HuH-7.5 (cell line): Measurements from ENCODE around the gene FAM228B.
"Not testable (repeated sequence)": the region's sequence is repeated elsewhere in the genome, so short reads cannot be mapped to it uniquely, and the experiment has no call there.

ENCODE experiments used
- DNase-seq: peaks from one replicate; pipeline ENCODE4 v3.0.0; 2011; ENCODE audit warnings: low spot score

FAM228B gene

DNA sequence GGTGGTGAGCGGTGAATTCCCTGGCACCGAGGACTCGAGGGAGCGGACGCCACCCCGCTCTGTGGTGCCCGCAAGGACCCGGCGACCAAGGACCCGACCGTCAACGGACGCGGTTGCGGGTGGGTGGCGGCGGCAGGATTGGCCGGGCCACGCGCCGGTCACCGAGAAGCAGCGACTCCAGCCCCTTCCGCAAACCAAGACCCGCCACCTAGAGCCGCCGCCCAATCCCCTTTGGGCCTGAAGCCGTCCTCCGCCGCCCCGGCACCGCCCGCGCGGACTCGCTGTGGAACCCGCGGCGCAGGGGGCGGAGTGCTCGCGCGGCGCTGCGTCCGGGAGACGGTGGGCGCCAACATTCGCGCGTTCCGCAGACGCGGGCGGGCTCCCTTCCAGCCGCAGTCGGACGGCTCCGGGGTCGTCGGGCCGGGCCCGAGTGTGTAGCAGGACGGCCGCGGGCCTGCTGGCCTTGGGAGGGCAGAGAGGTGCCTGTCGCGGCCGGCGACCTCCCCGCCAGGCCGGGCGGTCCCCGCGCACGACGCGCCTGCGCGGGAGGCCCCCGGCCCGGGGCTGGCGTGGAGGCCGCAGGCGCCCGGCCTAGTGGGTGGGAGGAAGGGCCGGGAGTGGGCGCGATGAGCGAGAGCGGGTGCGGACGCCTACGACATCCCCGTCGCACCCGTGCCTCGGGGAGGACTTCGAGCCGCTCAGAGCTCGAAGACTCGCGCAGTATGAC is at the start of gene FAM228B, which contains the start of gene PFN4:
TSS of gene FAM228B (plus strand) at position 275 of the 727 bp plus-strand sequence. CDS start 893 bp downstream, outside the sequence.
TSS of gene PFN4 (minus strand) at position 140 of the 727 bp plus-strand sequence. CDS start 799 bp downstream, outside the sequence.
- peak; percentile 73 for DNase-seq

DNA sequence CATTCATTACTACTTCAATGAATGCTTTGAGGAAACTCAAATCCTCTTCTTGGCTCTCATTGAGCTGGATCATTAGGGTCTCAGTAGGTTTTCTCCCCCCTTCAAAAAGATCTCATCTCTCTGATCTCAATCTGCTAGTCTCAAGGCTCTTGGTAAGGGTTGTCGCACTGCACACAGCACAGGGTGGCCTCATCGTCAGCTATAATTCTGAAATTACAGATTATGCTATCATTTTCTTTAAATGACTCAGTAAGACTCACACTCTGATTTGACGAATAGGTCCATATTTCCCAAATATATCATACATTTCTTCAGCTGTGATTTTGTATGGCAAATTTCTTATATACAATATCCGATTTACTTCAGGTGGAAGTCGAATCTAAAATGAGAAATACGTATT is 49.5 kb upstream of the FAM228B start:
- no peak for DNase-seq

DNA sequence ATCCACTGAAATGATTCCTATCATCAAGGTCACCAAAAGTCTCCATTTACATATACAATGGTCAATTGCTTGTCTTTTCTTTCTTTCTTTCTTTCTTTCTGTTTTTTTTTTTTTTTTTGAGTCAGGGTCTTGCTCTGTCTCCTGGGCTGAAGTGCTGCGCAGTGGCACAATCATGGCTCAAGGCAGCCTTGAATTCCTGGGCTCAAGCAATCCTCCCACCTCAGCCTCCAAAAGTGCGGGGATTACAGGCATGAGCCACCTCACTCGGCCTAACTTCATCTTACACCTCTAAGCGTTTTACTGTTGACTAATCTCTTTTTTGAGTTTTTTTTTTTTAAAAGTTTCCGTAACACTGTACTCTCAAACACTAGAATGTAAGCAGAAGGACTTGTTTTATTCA is 48.0 kb upstream of the FAM228B start:
- no peak for DNase-seq

DNA sequence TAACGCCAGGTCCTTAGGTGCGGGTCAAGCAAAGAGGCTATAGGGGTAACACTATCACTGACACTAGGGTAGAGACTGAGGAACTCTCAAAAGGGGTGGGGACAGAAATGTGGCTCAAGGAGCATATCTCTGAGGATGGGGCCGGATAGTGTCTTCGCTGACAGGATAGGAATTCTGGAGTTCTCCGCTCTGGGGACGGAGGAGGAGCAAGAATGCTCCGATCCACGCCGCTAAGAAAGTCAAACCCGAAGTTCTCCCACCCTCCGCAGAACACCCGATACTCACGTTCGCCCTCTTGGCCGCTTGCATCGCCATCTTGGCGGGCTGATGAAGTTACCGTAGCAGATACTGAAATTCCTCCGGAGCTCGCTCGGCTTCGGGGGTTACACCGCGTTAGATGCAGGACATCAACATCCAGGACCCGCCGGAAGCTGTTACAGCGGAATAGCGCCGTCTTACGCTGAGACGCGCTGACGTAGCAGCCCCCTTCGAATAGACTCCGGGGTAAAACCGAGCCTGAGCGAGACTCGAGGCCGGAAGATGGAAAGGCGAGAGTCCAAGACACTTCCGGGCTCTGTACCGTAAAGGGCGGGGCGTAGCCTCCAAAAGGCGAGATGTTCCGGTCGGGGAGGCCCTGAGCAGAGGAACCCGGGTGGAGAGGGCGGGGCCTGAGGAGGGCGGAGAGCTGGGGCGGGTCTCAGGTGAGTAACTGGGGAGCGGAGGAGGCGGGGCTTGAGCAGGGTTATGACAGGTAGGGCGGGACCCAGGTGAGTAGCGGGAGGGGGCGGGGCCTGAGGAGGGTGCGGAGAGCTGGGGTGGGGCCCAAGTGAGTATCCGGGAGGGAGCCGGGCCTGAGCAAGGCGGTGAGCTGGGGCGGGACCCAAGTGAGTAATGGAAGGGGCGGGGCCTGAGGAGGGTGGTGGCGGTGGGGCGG is 47.1 kb upstream of the FAM228B start, which contains the start of gene SF3B6:
TSS of gene SF3B6 (minus strand) at position 412 of the 934 bp plus-strand sequence. CDS start at position 315, 97 bp downstream.
- DNase-seq = peak; percentile 75

GRCh38 chr2:24076849-24077534 is 46.3 kb upstream of the FAM228B start:
- no peak for DNase-seq

DNA sequence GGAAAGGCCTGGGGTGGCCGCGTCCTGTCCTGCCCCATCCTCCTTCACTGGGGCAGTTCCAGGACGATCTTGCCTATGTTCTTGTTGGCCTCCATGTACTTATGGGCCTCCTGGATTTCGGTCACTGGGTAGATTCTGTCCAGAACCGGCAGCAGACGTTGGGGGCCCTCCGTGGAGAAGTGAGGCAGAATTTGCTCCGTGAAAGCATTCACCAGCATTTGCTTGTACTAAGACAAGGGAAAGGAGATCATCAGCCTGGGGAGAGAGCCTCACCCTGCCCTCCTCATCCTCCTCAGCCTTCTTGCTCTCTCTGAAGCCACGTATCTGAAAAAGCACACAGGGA is 45.8 kb upstream of the FAM228B start:
- no peak for DNase-seq

GRCh38 chr2:24077879-24078278 is 45.4 kb upstream of the FAM228B start:
- DNase-seq = no peak

- no peak for DNase-seq
Measured at GRCh38 chr2:24080701-24081100, 42.6 kb upstream of the FAM228B start.

- DNase-seq = no peak
Measured at GRCh38 chr2:24082787-24083566, 40.3 kb upstream of the FAM228B start.

- DNase-seq = peak; percentile 68
Measured at GRCh38 chr2:24083567-24084385, 39.5 kb upstream of the FAM228B start.

DNA sequence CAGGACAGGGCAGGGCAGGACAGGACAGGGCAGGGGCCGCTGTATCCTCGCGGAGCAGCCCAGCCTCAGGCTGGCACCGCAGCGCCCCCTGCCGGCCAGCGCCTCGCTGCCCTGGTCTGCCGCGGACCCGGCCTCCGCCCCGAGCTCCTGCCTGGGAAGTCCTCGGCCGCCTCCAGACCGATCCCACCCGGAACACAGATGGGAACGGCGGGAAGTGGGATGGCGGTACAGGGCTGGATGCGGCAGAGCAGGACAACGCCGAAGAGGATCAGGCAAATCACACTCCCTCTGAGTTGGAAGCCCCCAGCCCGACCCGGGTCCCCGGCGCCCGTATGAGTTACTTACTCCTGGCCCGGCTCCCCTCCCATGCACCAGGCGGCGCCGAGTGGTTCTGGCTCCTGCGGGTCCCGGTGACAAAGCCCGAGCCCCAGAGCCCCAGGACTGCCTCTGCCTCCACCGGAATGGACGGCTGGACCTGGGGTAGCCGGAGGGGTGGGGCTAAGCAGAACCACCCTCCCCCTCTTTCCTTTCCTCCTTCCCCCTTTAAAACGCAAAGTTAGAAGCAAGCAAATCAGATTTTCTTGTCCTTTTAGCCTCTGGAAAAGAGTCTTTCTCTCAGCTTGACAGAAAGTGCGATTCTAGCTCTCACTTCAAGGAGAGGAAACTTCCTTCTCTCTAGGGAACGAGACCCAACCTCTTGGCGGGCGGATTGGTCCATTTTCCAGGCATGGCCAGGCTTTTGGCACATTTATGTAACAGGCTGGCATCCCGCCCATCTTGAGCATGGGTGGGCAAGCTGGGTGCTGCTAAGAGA is 38.7 kb upstream of the FAM228B start, which contains the start of gene TP53I3:
TSS of gene TP53I3 (minus strand) at position 449 of the 814 bp plus-strand sequence. CDS start 508 bp downstream, outside the sequence.
- peak; percentile 77 for DNase-seq

GRCh38 chr2:24085200-24085489 is 38.1 kb upstream of the FAM228B start:
- DNase-seq = no peak

DNA sequence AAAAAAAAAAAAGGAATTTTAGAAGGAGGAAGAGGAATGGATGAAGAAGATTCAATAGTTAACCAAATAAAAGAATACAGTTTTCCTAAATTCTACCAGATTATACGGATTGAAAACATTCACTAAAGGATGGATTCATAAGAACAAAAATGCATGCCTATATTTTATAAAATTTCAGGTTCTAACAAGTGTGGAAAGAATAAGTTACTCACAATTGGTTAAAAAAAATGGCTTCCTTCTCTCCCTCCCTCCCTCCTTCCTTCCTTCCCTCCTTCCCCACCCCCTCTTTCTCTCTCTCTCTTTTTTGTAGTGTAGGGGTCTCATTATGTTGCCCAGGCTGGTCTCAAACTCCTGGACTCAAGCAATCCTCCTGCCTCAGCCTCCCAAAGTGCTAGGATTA is 37.0 kb upstream of the FAM228B start:
- DNase-seq = no peak

- DNase-seq = no peak
Measured at GRCh38 chr2:24087032-24087431, 36.2 kb upstream of the FAM228B start.

DNA sequence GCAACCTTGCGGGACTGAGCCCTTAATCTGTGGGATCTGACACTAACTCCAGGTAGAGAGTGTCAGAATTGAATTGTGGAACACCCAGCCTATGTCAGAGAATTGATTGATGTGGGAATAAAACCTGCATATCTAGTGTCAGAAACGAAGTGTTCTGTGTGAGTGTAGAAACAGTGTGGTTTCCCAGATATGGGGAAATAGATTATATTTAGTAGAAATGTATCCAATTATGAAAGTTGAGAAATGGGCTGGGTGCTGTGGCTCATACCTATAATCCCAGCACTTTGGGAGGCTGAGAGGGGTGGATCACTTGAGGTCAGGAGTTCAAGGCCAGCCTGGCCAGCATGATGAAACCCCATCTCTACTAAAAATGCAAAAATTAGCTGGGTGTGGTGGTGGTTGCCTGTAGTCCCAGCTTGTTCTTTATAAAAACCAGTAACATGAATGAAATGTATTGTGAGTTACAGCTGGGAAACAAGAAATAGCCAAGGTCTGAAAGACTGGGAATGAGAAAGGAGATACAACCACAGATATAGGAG is 34.4 kb upstream of the FAM228B start:
- DNase-seq = no peak

GRCh38 chr2:24093270-24093669 is 30.0 kb upstream of the FAM228B start:
- not testable (repeated sequence) for DNase-seq

DNA sequence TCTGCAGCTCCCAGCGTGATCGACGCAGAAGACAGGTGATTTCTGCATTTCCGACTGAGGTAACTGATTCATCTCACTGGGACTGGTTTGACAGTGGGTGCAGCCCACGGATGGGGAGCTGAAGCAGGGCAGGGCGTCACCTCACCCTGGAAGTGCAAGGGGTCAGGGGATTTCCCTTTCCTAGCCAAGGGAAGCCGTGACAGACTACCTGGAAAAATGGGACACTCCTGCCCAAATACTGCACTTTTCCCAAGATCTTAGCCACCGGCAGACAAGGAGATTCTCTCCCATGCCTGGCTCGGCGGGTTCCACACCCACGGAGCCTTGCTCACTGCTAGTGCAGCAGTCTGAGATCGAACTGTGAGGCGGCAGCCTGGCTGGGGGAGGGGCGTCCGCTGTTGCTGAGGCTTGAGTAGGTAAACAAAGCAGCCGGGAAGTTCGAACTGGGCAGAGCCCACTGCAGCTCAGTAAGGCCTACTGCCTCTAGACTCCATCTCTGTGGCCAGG is 28.0 kb upstream of the FAM228B start:
- DNase-seq = not testable (repeated sequence)

- DNase-seq = not testable (repeated sequence)
Measured at GRCh38 chr2:24100732-24101131, 22.5 kb upstream of the FAM228B start.

- DNase-seq = no peak
Measured at GRCh38 chr2:24101992-24102391, 21.3 kb upstream of the FAM228B start.
